Ramos (cell line): ENCODE results near the gene TEX22.

Experiments used
- in situ Hi-C: fragments of 300-500 bp; cut with MboI; formaldehyde crosslinking; loops from one replicate; pipeline ENCODE4 v1.14.3; 2022; ENCODE audit warnings: low sequenced_read_pairs; ENCODE audit not compliant: unreplicated experiment

TEX22 gene

GRCh38 chr14:105382343-105383082, 15.8 kb upstream of the TEX22 start:
- in situ Hi-C loops: no loop called here

DNA sequence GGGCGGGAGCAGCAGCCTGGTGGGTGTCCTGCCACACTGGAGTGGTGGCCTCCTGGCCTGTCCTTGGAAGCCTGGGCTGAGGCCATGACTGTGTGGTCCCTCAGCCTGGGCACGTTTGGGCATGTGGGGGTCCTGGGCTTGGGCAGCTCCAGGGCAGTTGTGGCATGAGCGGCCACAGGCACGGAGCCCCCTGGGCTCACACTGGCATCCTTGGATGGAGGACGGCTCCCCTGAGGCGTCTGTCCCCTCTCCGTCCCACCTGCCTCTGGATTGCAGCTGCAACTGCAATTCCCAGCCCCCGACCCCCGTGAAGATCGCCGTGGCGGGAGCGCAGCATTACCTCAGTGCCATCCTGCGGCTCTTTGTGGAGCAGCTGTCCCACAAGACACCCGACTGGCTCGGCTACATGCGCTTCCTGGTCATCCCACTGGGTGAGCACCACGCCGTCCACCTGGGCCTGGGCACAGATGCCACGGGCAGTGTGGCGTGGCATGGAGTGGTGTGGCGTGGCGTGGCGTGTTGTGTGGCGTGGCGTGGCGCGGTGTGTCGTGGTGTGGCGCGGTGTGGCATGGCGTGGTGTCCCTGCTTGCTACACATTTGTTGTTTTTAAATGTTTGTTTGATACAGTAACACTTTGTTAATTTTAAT, 15.1 kb upstream of the TEX22 start:
- in situ Hi-C loops: no loop called here

DNA sequence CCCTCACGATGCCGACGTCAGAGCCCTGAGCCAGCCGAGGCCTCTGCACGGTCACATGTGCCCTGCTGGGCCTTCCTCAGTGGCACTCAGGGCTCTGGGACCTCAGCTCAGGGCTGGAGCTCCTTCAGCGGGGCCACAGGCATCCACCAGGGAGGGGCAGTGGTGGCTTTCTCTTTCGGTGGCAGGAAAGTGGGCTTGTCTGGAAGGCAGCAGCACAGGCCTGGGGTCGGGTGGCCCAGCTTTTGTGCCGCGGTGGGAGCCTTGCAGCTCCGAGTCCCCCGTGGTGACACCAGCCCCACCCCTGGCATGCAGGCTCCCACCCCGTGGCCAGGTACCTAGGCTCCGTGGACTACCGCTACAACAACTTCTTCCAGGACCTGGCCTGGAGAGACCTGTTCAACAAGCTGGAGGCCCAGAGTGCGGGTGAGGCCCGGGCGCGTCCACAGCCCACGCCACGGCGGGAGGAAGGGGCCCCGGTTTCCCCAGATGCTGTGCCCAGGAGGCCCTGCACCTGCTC, 14.2 kb upstream of the TEX22 start:
- in situ Hi-C loops: no loop called here

GRCh38 chr14:105384605-105385321, 13.6 kb upstream of the TEX22 start:
- in situ Hi-C loops: no loop called here

- in situ Hi-C loops: no loop called here
Measured at GRCh38 chr14:105385322-105385637, 13.1 kb upstream of the TEX22 start.

GRCh38 chr14:105385698-105386365, 12.5 kb upstream of the TEX22 start:
- in situ Hi-C loops: no loop called here

- in situ Hi-C loops: no loop called here
Measured at GRCh38 chr14:105386581-105387529, 11.5 kb upstream of the TEX22 start.

DNA sequence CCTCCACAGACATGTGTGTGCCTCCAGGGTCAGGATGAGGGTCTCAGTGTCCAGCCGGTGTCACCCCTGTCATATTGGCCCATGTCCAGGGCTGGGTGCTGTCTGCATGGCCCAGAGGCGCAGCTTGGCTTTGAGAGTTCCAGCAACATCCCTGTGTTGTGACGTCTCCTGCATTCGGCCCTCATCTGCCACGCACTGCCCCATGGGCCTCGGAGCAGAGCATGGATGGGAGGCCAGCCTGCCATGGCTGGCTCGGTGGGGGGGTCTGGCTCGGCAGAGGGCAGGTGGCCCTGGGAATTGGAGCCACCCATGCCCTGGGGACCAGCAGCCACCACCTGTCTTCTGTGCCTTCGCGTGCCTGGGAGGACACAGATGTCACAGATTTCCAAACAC, 10.8 kb upstream of the TEX22 start:
- in situ Hi-C loops: no loop called here

DNA sequence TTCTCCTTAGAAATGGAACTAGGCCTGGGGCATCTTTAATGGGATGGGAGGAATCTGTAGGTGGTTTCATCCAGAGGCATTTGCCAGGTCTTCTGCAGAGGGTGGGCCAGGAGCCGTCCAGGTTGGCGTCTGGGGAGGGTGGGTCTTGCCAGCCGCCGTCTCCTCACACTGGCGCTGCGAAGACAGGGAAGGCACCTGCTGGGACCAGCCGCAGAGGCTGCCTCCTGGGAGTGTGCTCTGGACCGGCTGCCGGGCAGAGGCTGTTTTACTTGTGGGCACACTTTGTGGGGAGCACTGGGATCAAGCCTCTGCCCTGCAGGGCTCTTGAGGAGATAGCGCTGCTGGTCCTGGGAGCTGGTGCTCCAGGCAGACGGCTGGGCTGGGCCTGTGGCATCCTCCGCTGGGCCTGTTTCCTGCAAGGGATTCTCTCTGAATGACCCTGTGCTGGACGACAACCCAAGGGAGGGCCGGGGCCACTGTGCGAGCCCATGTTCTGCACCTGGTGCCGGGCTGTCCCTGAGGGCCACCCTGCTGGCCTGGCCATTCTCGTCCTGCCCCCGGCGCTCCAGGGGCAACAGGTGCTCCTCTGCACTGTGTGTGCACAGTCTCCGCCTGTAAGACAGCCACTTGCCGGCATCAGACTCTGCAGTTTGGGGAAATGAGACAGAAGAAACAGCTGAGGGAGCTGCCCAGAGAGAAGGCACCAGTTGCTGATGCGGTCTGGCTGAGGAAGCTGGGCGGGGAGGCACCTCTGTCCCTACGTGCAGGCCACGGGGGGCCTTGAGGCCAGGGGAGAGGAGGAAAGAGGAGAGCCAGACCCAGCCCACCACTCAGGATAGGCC, 10.0 kb upstream of the TEX22 start:
- in situ Hi-C loops: no loop called here

DNA sequence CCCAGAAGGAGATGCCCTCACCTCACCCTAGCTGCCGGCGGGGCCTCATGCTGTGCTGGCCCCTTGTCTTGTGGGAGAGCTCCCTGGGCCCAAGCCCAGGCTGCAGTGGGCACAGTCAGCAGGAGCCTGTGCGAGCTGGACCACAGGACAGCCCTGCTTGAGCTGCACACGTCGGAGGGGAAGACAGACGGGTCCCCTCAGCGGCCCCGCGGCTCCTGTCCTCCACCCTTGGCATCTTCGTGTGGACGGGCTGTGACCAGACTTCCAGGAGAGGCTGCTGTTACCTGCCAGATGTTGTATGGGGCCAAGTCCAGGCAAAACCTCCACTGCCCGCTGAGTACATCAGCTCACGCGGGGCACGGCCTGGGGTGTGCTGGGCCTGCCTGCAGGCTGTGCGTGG, 9.4 kb upstream of the TEX22 start:
- in situ Hi-C loops: no loop called here

GRCh38 chr14:105389534-105389933, 8.8 kb upstream of the TEX22 start:
- in situ Hi-C loops: no loop called here

DNA sequence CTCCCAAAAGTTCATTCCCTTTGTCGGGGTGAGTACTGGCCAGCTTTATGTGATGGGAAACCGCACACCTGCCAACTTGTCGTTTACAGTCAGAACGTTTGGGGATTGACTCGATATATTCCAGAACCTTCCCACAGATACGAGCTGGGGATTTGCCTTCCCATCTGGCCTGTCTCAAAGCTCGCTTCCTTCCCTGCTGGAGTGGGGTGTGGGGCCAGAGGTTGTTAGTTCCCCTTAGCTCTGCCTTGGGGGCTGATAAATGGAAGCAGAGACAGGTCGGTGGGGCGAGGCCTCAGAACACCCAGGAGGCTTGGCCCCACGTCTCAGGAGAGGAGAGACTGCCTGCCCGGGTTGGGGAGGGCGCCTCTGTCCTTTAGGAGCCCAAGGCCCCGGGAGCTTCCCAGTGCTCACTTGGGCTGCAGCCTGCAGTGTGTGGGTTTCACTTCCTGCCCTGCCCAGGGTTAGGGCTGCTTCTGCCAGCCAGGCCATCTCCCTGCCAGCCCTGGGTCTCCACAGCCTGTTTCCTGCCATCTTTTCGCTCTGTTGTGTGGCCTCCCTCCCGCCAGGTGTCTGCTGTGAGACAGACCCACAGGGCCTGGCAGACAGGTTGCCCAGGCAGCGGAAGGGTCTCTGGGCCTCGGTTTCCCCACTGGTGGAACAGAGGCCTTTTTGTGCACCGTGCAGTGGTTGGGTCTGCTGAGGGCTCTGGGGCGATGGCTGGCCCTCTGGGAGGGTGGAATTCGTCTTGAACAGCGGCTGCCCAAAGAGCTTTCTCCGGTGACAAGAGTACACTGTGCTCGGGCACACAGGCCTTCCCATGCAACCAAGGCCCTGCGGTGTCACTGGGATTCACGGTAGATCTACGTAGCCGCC, 8.1 kb upstream of the TEX22 start:
- in situ Hi-C loops: no loop called here

DNA sequence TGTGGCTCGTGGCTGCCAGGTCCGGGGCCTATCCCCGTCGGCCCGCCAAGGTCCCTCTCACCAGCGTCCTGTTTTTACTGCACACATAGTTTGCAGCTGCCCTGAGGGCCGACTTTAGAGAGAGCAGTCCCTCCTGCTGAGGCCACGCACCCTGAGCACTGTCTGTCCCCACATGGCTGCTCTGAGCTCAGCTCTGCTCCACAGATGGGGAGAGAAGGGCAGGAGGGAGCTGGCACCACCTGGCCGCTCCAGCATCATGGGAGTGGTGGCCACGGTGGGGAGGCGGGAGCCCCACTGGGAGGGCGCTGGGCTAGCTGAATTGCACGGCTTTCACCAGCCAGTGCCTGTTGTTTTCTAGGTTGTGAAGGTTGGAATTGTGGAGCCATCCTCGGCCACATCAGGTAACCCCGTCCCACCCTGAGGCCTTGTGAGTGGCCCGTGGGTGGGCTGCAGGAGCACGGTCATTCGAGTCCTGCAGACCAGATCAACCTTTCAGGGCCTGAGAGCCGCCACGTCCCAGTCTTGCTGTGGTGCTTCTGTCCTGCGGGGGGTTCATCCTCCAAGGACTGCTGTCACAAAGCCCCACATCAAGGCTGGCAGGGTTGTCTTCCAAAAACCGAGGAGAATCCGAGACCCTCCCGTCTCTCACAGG, 7.4 kb upstream of the TEX22 start:
- in situ Hi-C loops: no loop called here

- in situ Hi-C loops: no loop called here
Measured at GRCh38 chr14:105391541-105391940, 6.8 kb upstream of the TEX22 start.

GRCh38 chr14:105392131-105393090, 5.9 kb upstream of the TEX22 start:
- in situ Hi-C loops: no loop called here

DNA sequence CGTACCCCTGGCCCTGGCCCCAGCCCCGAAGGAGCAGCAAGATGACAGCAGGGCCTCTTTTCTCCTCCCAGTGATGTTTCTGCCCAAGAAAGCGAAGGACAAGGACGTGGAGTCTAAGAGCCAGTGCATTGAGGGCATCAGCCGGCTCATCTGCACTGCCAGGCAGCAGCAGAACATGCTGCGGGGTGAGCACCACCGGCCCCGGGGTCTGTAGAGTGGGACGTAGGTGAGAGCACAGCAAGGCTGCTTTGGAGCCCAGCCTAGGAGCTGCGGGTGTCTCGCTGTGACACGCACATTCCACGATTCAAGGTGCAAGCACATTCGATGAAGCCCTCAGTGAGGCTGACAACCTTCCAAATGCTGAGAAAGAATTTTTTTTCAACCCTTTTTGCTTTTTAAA, 5.2 kb upstream of the TEX22 start:
- in situ Hi-C loops: no loop called here
